PC-3 (cell line): ENCODE data around the gene FN3K. TPM values are rescaled to one million over a fixed set of nuclear protein-coding genes. Genes with fewer than 3 reads are reported as not detected.

ENCODE experiments used
- ATAC-seq: fragments of 200-7000 bp; cut with Tn5 transposase; 2 replicates; pipeline ENCODE4 v1.9.1; 2020; ENCODE audit warnings: mild to moderate bottlenecking, moderate library complexity
- BruUV-seq: library from RNA; stranded (reverse); fragments of 400-500 nt; replicated peaks from 2 replicates; lab custom pipeline; 2021; lab: Mats Ljungman, UMichigan
- CTCF ChIA-PET: fragments of 300-600 bp; sonication (Branson Sonifier 250); formaldehyde crosslinking; loops from one replicate; lab custom pipeline; 2022; ENCODE audit warnings: antibody characterized with exemption; lab: Charles Lee
- POLR2A ChIA-PET: fragments of 300-600 bp; sonication (Branson Sonifier 250); formaldehyde crosslinking; loops from one replicate; lab custom pipeline; 2022; ENCODE audit warnings: antibody characterized with exemption; ENCODE audit not compliant: unreplicated experiment; lab: Charles Lee
- DNase-seq: peaks from one replicate; pipeline ENCODE4 v3.0.0-alpha.2; 2015
- H2AFZ ChIP-seq: fragments of 300-600 bp; sonication (generic); 2 replicates; pipeline ENCODE4 v1.6.0; 2016; ENCODE audit warnings: antibody characterized with exemption, low read length
- H3F3A ChIP-seq: fragments of 300-600 bp; sonication (generic); one replicate; pipeline ENCODE4 v1.6.0; 2017; ENCODE audit warnings: antibody characterized with exemption, low read length, control low read depth, mild to moderate bottlenecking; ENCODE audit not compliant: unreplicated experiment
- H3K27ac ChIP-seq: fragments of 300-600 bp; sonication (generic); 2 replicates; pipeline ENCODE4 v1.5.1; 2016; ENCODE audit warnings: mild to moderate bottlenecking, low read length
- H3K27me3 ChIP-seq: fragments of 300-600 bp; sonication (generic); 2 replicates; pipeline ENCODE4 v1.6.1; 2016; ENCODE audit warnings: low read length, mixed read lengths
- H3K36me3 ChIP-seq: fragments of 300-600 bp; sonication (generic); 2 replicates; pipeline ENCODE4 v1.6.1; 2016; ENCODE audit warnings: low read depth, mixed run types, low read length, mixed read lengths
- H3K4me1 ChIP-seq: fragments of 300-600 bp; sonication (generic); 2 replicates; pipeline ENCODE4 v1.5.1; 2016; ENCODE audit warnings: low read length; ENCODE audit not compliant: insufficient read depth
- H3K4me2 ChIP-seq: fragments of 300-600 bp; sonication (generic); 2 replicates; pipeline ENCODE4 v1.6.0; 2016; ENCODE audit warnings: low read length
- H3K4me3 ChIP-seq: fragments of 300-600 bp; sonication (generic); 2 replicates; pipeline ENCODE4 v1.5.1; 2016; ENCODE audit warnings: mild to moderate bottlenecking, low read length, mixed read lengths
- H3K79me2 ChIP-seq: fragments of 300-600 bp; sonication (generic); 2 replicates; pipeline ENCODE4 v1.6.1; 2017; ENCODE audit warnings: low read length, mixed read lengths
- H3K9ac ChIP-seq: fragments of 300-600 bp; sonication (generic); 2 replicates; pipeline ENCODE4 v1.6.0; 2016; ENCODE audit warnings: mild to moderate bottlenecking, low read length
- H3K9me2 ChIP-seq: fragments of 300-600 bp; sonication (generic); replicated peaks from 2 replicates; pipeline ENCODE4 v1.6.1; 2016; ENCODE audit warnings: mixed run types, low read length, mixed read lengths
- H3K9me3 ChIP-seq: fragments of 300-600 bp; sonication (generic); 2 replicates; pipeline ENCODE4 v1.6.1; 2016; ENCODE audit warnings: low read length, mixed read lengths
- H4K20me1 ChIP-seq: fragments of 300-600 bp; sonication (generic); 2 replicates; pipeline ENCODE4 v1.6.1; 2016; ENCODE audit warnings: low read length, mixed read lengths
- EZH2 ChIP-seq: fragments of 300-600 bp; sonication (generic); IDR thresholded peaks from one replicate; pipeline ENCODE4 v1.6.1; 2017; ENCODE audit warnings: antibody characterized with exemption, mild to moderate bottlenecking, low read length; ENCODE audit not compliant: unreplicated experiment
- EZH2phosphoT487 ChIP-seq: fragments of 300-600 bp; sonication (generic); IDR thresholded peaks from 2 replicates; pipeline ENCODE4 v1.6.1; 2018; ENCODE audit warnings: mild to moderate bottlenecking, antibody characterized with exemption, low read length, borderline replicate concordance
- intact Hi-C: fragments of 100-400 bp; cut with micrococcal nuclease; formaldehyde crosslinking; loops from 2 replicates; pipeline ENCODE4 v1.9.0; 2023
- total RNA-seq: library from RNA; depleted of rRNA; stranded (reverse); fragments of >200 nt; gene quantifications from 2 replicates; pipeline ENCODE4 v1.2.3, GENCODE V29; 2014
- TF ChIP-seq, protein P1 (sequence below): fragments of 300-600 bp; sonication (generic); conservative IDR thresholded peaks from 2 replicates; pipeline ENCODE4 v1.5.1; 2017; ENCODE audit warnings: antibody characterized with exemption, low read depth, mild to moderate bottlenecking, low read length

Gene FN3K
- total RNA-seq, 1 experiment from 2014 or later: 8.4 TPM

DNA sequence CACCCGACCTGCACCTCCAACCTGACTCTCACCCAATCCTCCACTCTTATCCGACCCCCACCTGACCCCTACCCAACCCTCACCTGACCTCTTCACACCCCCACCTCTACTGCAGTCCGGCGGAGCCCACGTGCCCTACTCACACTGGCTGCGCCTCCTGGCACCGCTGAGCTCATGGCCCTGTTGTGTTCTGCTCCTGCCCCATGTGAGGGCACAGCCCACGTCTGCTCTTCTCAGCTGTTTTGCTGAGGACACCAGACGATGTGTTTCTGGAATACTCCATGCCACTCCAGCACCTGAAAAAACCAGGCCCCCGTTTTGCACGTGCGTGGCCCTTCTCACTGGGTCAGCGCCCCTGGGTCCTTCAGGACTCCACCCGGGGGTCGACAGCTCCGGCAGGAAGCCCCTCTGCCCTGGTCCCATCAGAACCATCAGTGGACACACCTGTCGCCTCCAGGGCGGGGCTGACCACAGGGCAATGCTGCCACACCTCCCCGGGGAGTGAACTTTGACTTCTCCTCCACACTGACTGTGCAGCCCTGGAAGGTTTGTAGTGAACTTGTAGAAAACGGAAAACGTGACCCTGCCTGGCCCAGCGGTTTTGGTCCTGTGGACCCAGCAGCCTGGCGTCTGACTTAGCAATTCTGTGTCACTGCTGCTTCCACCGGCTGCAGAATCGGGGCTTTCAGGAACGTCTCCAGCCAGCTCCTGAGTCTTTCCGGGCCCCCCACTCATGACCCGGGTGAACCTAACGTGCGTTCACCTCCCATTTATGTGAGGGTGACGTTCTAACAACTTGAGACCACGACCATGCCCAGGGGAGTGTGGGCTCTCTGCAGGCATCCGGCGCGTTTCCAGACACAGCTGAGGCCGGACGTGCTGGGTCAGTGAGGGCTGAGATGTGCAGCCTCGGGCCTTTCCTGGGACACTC lies 31.2 kb upstream of the FN3K start:
- CTCF ChIA-PET: no interaction called here
- BruUV-seq: no TSS peak
- Histone ChIP-seq H3K4me1 (peaks cover 2% of the 10 kb centered on the region; the same call in 1 of the 2 replicates), H3K4me3 (no peak overlapping the region), H2AFZ (no peak overlapping the region), H3F3A (no peaks in the 10 kb centered on the region), H3K9me2 (no peaks in the 10 kb centered on the region), H3K27ac (no peak overlapping the region), H3K36me3 (no peaks in the 10 kb centered on the region), H4K20me1 (no peaks in the 10 kb centered on the region), H3K9me3 (no peaks in the 10 kb centered on the region), H3K4me2 (no peak overlapping the region), H3K79me2 (no peaks in the 10 kb centered on the region), H3K27me3 (no peaks in the 10 kb centered on the region), H3K9ac (no peak overlapping the region)
- TF ChIP-seq, protein P1, sequence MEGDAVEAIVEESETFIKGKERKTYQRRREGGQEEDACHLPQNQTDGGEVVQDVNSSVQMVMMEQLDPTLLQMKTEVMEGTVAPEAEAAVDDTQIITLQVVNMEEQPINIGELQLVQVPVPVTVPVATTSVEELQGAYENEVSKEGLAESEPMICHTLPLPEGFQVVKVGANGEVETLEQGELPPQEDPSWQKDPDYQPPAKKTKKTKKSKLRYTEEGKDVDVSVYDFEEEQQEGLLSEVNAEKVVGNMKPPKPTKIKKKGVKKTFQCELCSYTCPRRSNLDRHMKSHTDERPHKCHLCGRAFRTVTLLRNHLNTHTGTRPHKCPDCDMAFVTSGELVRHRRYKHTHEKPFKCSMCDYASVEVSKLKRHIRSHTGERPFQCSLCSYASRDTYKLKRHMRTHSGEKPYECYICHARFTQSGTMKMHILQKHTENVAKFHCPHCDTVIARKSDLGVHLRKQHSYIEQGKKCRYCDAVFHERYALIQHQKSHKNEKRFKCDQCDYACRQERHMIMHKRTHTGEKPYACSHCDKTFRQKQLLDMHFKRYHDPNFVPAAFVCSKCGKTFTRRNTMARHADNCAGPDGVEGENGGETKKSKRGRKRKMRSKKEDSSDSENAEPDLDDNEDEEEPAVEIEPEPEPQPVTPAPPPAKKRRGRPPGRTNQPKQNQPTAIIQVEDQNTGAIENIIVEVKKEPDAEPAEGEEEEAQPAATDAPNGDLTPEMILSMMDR: no peak
- TF ChIP-seq EZH2: no peak
- no peak for TF ChIP-seq EZH2phosphoT487
- POLR2A ChIA-PET: no interaction called here
- ATAC-seq (no peak), DNase-seq (no peak)
- intact Hi-C loops: no loop called here

DNA sequence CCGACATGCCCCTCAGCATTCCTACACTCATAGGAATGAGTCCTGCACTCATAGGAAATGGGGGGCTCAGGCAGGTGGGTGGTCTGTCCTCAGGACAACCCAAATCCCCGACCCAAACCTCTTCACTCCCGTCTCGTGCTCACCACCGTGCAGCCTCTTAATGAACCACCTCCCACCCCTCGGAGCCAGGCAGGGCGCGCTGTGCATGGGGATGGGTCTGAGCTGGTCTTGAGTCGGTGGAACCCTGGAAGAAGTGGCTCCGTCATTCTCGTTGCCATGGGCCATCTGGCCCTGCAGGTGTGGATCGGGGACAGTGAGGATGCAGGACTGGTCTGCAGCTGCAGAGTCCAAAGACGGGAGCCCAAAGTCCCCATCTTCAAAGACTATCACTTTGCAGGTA lies 30.5 kb upstream of the FN3K start:
- no peaks in the 10 kb centered on the region for H3F3A ChIP-seq
- H3K4me3 ChIP-seq: no peak overlapping the region
- H3K9me3 ChIP-seq: no peaks in the 10 kb centered on the region
- no peaks in the 10 kb centered on the region for H3K4me1 ChIP-seq
- H3K36me3 ChIP-seq: no peaks in the 10 kb centered on the region
- ATAC-seq (no peak), DNase-seq (no peak)
- no peak overlapping the region for H3K9ac ChIP-seq
- no peaks in the 10 kb centered on the region for H4K20me1 ChIP-seq
- no peaks in the 10 kb centered on the region for H3K27me3 ChIP-seq
- ChIA-PET POLR2A (no interaction called here), CTCF (no interaction called here)
- no peak for TF ChIP-seq EZH2
- intact Hi-C loops: no loop called here
- no peaks in the 10 kb centered on the region for H3K79me2 ChIP-seq
- no peaks in the 10 kb centered on the region for H3K9me2 ChIP-seq
- no TSS peak for BruUV-seq
- H3K4me2 ChIP-seq: no peak overlapping the region
- H2AFZ ChIP-seq: no peak overlapping the region
- H3K27ac ChIP-seq: no peak overlapping the region

DNA sequence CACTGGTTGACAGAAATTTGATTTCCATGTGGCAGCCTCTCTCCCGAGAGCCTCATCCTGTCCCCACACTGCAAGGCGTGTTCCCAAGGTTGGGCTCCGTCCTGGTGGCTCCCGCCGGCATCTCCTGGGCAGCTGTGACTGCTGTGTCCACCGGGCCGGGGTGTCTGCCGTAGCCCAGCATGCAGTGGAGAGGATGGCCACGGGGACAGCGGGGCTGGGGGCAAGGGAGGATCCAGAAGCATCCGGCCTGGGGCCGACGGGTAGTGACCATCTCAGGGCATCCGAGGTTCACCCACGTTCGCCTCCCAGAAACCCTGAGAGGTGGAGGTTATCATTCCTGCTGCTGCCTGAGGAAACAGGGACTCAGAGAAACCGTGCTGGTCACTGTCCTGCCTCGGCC lies 29.7 kb upstream of the FN3K start:
- H3K79me2 ChIP-seq: no peaks in the 10 kb centered on the region
- no peak overlapping the region for H3K4me2 ChIP-seq
- no peak for DNase-seq
- H3K9me3 ChIP-seq: no peaks in the 10 kb centered on the region
- TF ChIP-seq, protein P1: no peak
- TF ChIP-seq EZH2 (no peak), EZH2phosphoT487 (no peak)
- no peak overlapping the region for H3K9ac ChIP-seq
- ChIA-PET POLR2A (no interaction called here), CTCF (no interaction called here)
- no peaks in the 10 kb centered on the region for H3K4me1 ChIP-seq
- no peaks in the 10 kb centered on the region for H3K27me3 ChIP-seq
- no peak overlapping the region for H3K27ac ChIP-seq
- intact Hi-C loops: no loop called here
- no peaks in the 10 kb centered on the region for H3K36me3 ChIP-seq
- H3K9me2 ChIP-seq: no peaks in the 10 kb centered on the region
- no peaks in the 10 kb centered on the region for H4K20me1 ChIP-seq
- H2AFZ ChIP-seq: no peak overlapping the region
- no peak for ATAC-seq
- no TSS peak for BruUV-seq
- H3K4me3 ChIP-seq: no peak overlapping the region
- H3F3A ChIP-seq: no peaks in the 10 kb centered on the region
